ENCODE data around the gene TMEM131. TPM values are rescaled to one million over a fixed set of nuclear protein-coding genes. Genes with fewer than 3 reads are reported as not detected.

Gene TMEM131
- total RNA-seq, 1 donor from 2014 or later: 16.8 TPM

DNA sequence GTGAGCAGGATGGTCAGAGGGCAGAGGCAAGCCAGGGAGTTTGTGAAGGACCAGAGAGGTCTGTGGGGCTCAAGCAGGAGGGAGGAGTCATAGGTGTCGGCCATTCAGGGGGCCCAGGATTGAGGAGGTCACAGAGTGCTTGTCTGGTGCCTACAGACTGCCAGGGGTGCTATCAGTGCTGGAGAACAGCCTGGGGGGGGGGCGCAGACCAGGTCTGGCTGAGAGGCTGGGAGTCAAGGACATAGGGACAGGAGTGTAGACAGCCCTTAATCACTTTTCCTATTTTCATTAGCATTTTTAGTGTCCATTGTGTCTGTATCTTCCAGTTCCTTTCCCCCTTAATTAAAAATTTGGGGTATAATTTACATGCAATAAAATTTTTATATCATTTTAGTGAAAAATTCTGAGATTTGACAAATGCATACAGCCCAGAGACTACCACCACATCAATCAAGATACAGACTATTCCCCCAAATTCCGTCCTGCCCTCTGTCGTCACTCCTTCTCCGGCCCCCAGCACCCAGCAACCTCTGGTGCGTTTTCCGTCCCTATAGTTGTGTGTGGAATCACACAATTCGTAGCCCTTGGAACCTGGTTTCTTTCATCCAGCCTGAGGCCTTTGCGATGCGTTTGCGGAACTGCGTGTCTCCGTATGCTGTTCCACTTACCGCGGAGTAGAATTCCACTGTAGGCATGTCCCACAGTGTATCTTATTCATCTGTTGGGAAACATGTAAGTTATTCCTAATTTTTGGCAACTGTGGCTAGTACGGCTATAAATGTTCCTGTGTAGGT lies 276.2 kb downstream of the TMEM131 start:
- no peak overlapping the region for H3K4me3 ChIP-seq (ENCODE audit: low read depth, low read length)
- H3K27me3 ChIP-seq (ENCODE audit: control insufficient read depth, insufficient read depth, low read length): peaks cover 14% of the 10 kb centered on the region
- no peaks in the 10 kb centered on the region for H3K36me3 ChIP-seq (ENCODE audit: control insufficient read depth, insufficient read depth, low read length)
- TF ChIP-seq, protein P1, sequence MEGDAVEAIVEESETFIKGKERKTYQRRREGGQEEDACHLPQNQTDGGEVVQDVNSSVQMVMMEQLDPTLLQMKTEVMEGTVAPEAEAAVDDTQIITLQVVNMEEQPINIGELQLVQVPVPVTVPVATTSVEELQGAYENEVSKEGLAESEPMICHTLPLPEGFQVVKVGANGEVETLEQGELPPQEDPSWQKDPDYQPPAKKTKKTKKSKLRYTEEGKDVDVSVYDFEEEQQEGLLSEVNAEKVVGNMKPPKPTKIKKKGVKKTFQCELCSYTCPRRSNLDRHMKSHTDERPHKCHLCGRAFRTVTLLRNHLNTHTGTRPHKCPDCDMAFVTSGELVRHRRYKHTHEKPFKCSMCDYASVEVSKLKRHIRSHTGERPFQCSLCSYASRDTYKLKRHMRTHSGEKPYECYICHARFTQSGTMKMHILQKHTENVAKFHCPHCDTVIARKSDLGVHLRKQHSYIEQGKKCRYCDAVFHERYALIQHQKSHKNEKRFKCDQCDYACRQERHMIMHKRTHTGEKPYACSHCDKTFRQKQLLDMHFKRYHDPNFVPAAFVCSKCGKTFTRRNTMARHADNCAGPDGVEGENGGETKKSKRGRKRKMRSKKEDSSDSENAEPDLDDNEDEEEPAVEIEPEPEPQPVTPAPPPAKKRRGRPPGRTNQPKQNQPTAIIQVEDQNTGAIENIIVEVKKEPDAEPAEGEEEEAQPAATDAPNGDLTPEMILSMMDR (IDR thresholded peaks at IDR 0.05; ENCODE audit: insufficient read depth, low read length, poor library complexity, severe bottlenecking): no peak
- DNase-seq (ENCODE audit: low read depth): no peak

- TF ChIP-seq, protein P1 (IDR thresholded peaks at IDR 0.05; ENCODE audit: insufficient read depth, low read length, poor library complexity, severe bottlenecking): no peak
- Histone ChIP-seq H3K36me3 (ENCODE audit: control insufficient read depth, insufficient read depth, low read length) (no peaks in the 10 kb centered on the region), H3K4me3 (ENCODE audit: low read depth, low read length) (no peak overlapping the region), H3K27me3 (ENCODE audit: control insufficient read depth, insufficient read depth, low read length) (peaks cover 10% of the 10 kb centered on the region)
- no peak for DNase-seq (ENCODE audit: low read depth)
Measured at GRCh38 chr2:97718942-97719341, 276.8 kb downstream of the TMEM131 start.

- H3K4me3 ChIP-seq (ENCODE audit: low read depth, low read length): no peak overlapping the region
- H3K27me3 ChIP-seq (ENCODE audit: control insufficient read depth, insufficient read depth, low read length): peaks cover 5% of the 10 kb centered on the region
- H3K36me3 ChIP-seq (ENCODE audit: control insufficient read depth, insufficient read depth, low read length): no peaks in the 10 kb centered on the region
- TF ChIP-seq, protein P1 (IDR thresholded peaks at IDR 0.05; ENCODE audit: insufficient read depth, low read length, poor library complexity, severe bottlenecking): no peak
- DNase-seq (ENCODE audit: low read depth): no peak
Measured at GRCh38 chr2:97718051-97718882, 277.5 kb downstream of the TMEM131 start.

DNA sequence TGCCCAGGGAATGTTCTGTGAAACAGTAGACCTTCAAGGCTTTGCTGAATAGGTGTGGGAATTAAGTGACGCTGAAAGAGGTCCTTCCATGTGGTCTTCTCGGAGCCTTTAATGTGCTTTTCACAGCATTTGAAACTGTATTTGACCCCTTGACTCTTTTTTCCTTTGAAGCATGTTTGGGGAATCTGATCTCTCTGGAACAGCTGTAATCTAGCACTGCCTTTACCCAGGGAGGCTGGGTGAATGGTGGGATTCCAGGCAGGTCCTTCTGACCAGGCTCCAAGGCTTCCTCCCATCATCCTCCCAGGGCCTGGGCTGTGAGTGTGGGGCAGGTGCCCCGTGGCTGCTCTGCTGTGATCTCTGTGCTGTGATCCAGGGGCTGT lies 278.1 kb downstream of the TMEM131 start:
- H3K36me3 ChIP-seq (ENCODE audit: control insufficient read depth, insufficient read depth, low read length): no peaks in the 10 kb centered on the region
- H3K27me3 ChIP-seq (ENCODE audit: control insufficient read depth, insufficient read depth, low read length): peaks cover 2% of the 10 kb centered on the region
- TF ChIP-seq, protein P1 (IDR thresholded peaks at IDR 0.05; ENCODE audit: insufficient read depth, low read length, poor library complexity, severe bottlenecking): no peak
- H3K4me3 ChIP-seq (ENCODE audit: low read depth, low read length): no peak overlapping the region
- DNase-seq (ENCODE audit: low read depth): no peak

DNA sequence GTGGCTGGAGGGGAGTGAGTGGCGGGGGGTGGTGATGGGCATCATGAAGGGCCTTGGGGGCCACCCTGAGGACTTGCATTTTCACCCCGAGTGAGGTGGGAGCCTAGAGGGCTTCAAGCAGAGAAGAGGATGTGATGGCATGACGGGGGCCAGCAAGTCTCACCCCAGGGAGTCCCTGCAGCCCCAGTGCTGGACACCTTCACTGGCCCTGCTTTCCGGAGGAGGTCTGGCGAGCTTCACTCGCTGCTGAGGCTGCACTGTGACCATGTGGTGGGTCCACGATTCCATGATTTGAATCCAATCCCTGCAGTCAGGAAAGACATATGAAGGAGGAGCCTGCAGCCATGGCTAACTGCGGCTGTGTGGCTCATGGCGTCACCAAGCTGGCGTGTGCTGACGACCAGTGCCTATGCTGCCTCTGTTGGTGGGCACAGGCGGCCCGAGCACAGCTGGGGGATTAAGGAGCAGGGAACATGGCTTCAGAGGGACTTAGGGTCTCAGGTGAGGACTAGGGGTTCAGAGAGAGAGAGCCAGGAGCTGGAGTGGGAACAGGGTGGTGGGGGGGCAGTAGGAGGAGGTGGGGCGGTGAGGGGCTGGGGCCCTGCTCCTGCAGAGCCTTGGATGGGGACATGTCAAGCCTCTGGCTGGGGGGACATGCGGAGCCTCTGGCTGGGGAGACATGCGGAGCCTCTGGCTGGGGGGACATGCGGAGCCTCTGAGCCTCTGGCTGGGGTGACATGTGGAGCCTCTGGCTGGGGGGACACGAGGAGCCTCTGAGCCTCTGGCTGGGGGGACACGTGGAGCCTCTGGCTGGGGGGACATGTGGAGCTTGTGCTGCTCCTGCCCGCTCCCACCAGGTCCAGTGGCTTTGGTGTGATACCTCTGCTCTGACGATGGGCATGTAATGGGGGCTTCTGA lies 278.8 kb downstream of the TMEM131 start:
- Histone ChIP-seq H3K4me3 (ENCODE audit: low read depth, low read length) (no peak overlapping the region), H3K27me3 (ENCODE audit: control insufficient read depth, insufficient read depth, low read length) (peaks cover 2% of the 10 kb centered on the region), H3K36me3 (ENCODE audit: control insufficient read depth, insufficient read depth, low read length) (no peaks in the 10 kb centered on the region)
- TF ChIP-seq, protein P1 (IDR thresholded peaks at IDR 0.05; ENCODE audit: insufficient read depth, low read length, poor library complexity, severe bottlenecking): no peak
- DNase-seq (ENCODE audit: low read depth): no peak
